Spleen (tissue), 11 donors: ENCODE measurements around the gene CNP. TPM values are rescaled to one million over a fixed set of nuclear protein-coding genes. Genes with fewer than 3 reads are reported as not detected.

ENCODE experiments used
- DNase-seq: peaks from one replicate; pipeline ENCODE4 v3.0.0-alpha.2; 2020
- H3K27ac ChIP-seq, 8 donors: fragments of 200-600 bp; sonication (generic) in 7 of 8; 1 replicate in 4 of 8; 2 replicates in 4 of 8; pipeline versions ENCODE4 v1.5.0 to v1.8.0; 2016 to 2021; ENCODE audit warnings: inconsistent platforms in 4 of 8, mild to moderate bottlenecking in 4 of 8, moderate library complexity in 1 of 8
- H3K27me3 ChIP-seq, 7 donors: fragments of 200-600 bp; sonication (generic) in 6 of 7; replicated peaks in 1 of 7; 1 replicate in 4 of 7; 2 replicates in 3 of 7; pipeline versions ENCODE4 v1.5.0 to v1.8.0; 2016 to 2021; ENCODE audit warnings: inconsistent platforms in 3 of 7, mild to moderate bottlenecking in 1 of 7
- H3K36me3 ChIP-seq, 6 donors: fragments of 200-600 bp; sonication (generic) in 5 of 6; 1 replicate in 4 of 6; 2 replicates in 2 of 6; pipeline versions ENCODE4 v1.5.0 to v1.8.0; 2016 to 2021; ENCODE audit warnings: inconsistent platforms in 2 of 6
- H3K4me1 ChIP-seq, 6 donors: fragments of 200-600 bp; sonication (generic) in 5 of 6; 1 replicate in 3 of 6; 2 replicates in 3 of 6; pipeline versions ENCODE4 v1.5.0 to v1.8.0; 2016 to 2021; ENCODE audit warnings: inconsistent platforms in 3 of 6
- H3K4me3 ChIP-seq, 8 donors: fragments of 200-600 bp; sonication (generic) in 7 of 8; 1 replicate in 4 of 8; 2 replicates in 4 of 8; pipeline versions ENCODE4 v1.5.0 to v1.8.0; 2016 to 2021; ENCODE audit warnings: inconsistent platforms in 4 of 8, mild to moderate bottlenecking in 4 of 8, moderate library complexity in 2 of 8
- H3K9me3 ChIP-seq, 8 donors: fragments of 200-600 bp; sonication (generic) in 7 of 8; 1 replicate in 4 of 8; 2 replicates in 4 of 8; pipeline versions ENCODE4 v1.5.0 to v1.8.0; 2016 to 2021; ENCODE audit warnings: inconsistent platforms in 4 of 8
- POLR2A ChIP-seq, 3 donors: fragments of 450-650 bp; IDR thresholded peaks; one replicate each; pipeline ENCODE4 v1.5.1; 2017; ENCODE audit warnings: antibody characterized with exemption in 3 of 3, mild to moderate bottlenecking in 1 of 3
- POLR2AphosphoS5 ChIP-seq, 3 donors: sonication (generic); formaldehyde crosslinking; IDR thresholded peaks; one replicate each; pipeline ENCODE4 v1.5.1; 2017; ENCODE audit warnings: antibody characterized with exemption in 3 of 3
- WGBS, 5 donors: extraction: QIAGEN DNeasy Blood & Tissue Kit in 3 of 5; methylation state at CpG; one replicate each; pipeline versions ENCODE4 v1.1.5 to v1.1.7; 2013 to 2018; 5-methylcytosine and 5-hydroxymethylcytosine counted together
- intact Hi-C: fragments of 100-400 bp; cut with DNase I; formaldehyde crosslinking; loops from one replicate; pipeline ENCODE4 v1.15.0; 2023; ENCODE audit warnings: low total_unique reads
- polyA plus RNA-seq, 3 donors: library from polyadenylated mRNA; stranded (reverse); fragments of 200-250 nt; gene quantifications; one replicate each; pipeline ENCODE4 v1.2.1, GENCODE V29; 2013
- total RNA-seq, 7 donors: library from RNA; depleted of rRNA in 3 of 7; stranded (reverse); fragments of >200 nt in 3 of 7; fragmentation: NEBNext Ultra II Directional in 4 of 7; extraction: Animal tissue kit (Norgen Biotek cat#: 25700) in 4 of 7; gene quantifications; one replicate each; pipeline versions ENCODE4 v1.1.0 to v1.2.1, GENCODE V29; 2016 to 2021
- TF ChIP-seq, protein P1 (sequence below), 11 experiments: fragments of 200-600 bp in 7 of 11; fragments of 450-650 bp in 4 of 11; sonication (generic) in 4 of 11; IDR thresholded peaks in 8 of 11; conservative IDR thresholded peaks in 3 of 11; 1 replicate in 7 of 11; 2 replicates in 4 of 11; pipeline versions ENCODE4 v1.4.0 to v1.8.0; 2016 to 2021; ENCODE audit warnings: antibody characterized with exemption in 11 of 11, inconsistent platforms in 4 of 11, mild to moderate bottlenecking in 1 of 11
- donor health status: healthy with polysubstance abuse.
- donor health status: DM: no; HTN: no; CAD: no; lungs with moderate emphysema.
- donor health status: DM: no; HTN: no; CAD: no.
- donor health status: Bipolar disorder and iron deficiency.
- donor health status: healthy.
- donor health status: DM: no; HTN: no; CAD: no.
- donor health status: DM: yes; HTN: yes; CAD: no.

CNP gene
- total and polyA plus RNA-seq, 10 donors: 22.3 to 49.8 (median 41.7) TPM

DNA sequence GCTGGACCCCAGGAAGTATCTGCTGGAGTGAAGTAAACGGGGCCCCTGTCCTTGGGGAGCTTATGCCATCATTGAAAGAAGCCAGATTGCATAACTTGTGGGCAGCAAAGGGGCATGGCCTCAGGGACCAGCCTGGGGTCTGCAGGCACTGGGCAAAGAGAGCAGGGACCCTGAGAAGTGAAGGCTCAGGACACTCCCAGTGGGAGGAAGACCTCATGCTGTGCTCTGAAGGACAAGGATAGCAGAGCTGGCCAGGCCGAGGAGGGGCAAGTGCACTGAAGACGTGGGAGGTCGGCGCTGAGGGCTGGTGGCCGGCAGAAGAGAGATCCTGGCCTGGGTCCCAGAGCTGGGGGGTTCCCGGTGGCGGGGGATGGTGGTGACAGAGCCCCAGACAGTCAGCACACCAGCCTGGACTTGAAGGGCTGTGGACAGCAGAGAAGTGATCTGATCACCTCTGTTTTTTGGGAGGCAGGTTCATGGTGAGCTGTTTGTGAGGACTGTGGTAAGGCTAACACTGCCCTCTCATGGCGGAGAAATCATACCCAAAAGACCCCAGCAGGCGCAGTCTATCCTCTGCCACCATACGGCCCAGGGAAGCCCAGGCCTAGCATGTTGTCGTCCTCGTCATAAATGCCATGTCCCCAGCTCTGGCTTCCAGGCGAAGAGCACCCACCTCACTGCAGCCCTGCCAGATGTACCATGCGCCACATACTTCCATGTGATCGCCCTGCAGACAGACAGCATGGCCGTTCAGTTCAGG lies 7.1 kb upstream of the CNP start:
- Histone ChIP-seq H3K4me1 (peaks cover 0 to 32% (median 16%) of the 10 kb centered on the region in 6 donors), H3K4me3 (no peak overlapping the region), H3K36me3 (no peaks in the 10 kb centered on the region), H3K27ac (no peak overlapping the region), H3K9me3 (no peaks in the 10 kb centered on the region), H3K27me3 (no peaks in the 10 kb centered on the region)
- intact Hi-C loops: loop anchor here (5.0 to 10.0 kb wide), 2 partner anchors 55 to 158 kb away; partner anchors contain the start of gene DNAJC7
- no peak for DNase-seq
- peak in 2 of 3 donors; percentile 13 to 18 for TF ChIP-seq POLR2AphosphoS5 (IDR thresholded peaks at IDR 0.05)
- no peak for TF ChIP-seq POLR2A (IDR thresholded peaks at IDR 0.05)
- TF ChIP-seq, protein P1, sequence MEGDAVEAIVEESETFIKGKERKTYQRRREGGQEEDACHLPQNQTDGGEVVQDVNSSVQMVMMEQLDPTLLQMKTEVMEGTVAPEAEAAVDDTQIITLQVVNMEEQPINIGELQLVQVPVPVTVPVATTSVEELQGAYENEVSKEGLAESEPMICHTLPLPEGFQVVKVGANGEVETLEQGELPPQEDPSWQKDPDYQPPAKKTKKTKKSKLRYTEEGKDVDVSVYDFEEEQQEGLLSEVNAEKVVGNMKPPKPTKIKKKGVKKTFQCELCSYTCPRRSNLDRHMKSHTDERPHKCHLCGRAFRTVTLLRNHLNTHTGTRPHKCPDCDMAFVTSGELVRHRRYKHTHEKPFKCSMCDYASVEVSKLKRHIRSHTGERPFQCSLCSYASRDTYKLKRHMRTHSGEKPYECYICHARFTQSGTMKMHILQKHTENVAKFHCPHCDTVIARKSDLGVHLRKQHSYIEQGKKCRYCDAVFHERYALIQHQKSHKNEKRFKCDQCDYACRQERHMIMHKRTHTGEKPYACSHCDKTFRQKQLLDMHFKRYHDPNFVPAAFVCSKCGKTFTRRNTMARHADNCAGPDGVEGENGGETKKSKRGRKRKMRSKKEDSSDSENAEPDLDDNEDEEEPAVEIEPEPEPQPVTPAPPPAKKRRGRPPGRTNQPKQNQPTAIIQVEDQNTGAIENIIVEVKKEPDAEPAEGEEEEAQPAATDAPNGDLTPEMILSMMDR (IDR thresholded peaks at IDR 0.05 in 8 of 11, conservative IDR thresholded peaks at IDR 0.05 in 3 of 11): peak in 7 of 11 experiments; percentile 20 to 53 (median 32)
- WGBS, 5 donors: 61 to 71% (median 65%) methylated on average over 15 to 17 of the region's 17 CpGs

DNA sequence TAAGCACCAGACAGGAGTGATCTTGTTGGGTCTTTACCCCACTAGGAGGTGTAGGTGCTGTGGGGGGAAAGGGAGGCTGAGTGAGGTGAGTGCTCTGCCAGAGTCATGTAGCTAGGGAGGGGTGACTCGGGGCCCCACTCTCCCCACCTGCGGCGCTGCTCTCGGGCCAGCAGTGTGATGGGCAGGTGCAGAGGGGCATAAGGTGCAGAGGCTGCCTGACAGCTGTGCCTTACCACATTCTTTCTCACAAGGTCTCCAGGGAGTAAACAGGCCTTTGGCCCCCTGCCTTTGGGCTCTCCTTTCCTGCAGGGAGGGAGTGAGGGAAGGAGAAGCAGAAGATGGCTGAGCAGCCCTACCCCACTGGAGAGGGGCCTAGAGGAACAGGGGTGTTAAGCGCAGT lies 4.5 kb upstream of the CNP start:
- DNase-seq: no peak
- H3K4me3 ChIP-seq: no peak overlapping the region
- peaks cover 8 to 43% (median 30%) of the 10 kb centered on the region in 6 donors for H3K4me1 ChIP-seq
- no peaks in the 10 kb centered on the region for H3K9me3 ChIP-seq
- intact Hi-C loops: loop anchor here (5.0 to 10.0 kb wide), 2 partner anchors 53 to 155 kb away; partner anchors contain the start of gene DNAJC7
- no peak overlapping the region for H3K27ac ChIP-seq
- H3K27me3 ChIP-seq: no peaks in the 10 kb centered on the region
- no peaks in the 10 kb centered on the region for H3K36me3 ChIP-seq
- TF ChIP-seq, protein P1 (IDR thresholded peaks at IDR 0.05 in 8 of 11, conservative IDR thresholded peaks at IDR 0.05 in 3 of 11): no peak
- TF ChIP-seq POLR2AphosphoS5 (IDR thresholded peaks at IDR 0.05) (no peak), POLR2A (IDR thresholded peaks at IDR 0.05) (no peak)
- WGBS, 5 donors: 65 to 84% (median 69%) methylated on average over 5 of the region's 5 CpGs

DNA sequence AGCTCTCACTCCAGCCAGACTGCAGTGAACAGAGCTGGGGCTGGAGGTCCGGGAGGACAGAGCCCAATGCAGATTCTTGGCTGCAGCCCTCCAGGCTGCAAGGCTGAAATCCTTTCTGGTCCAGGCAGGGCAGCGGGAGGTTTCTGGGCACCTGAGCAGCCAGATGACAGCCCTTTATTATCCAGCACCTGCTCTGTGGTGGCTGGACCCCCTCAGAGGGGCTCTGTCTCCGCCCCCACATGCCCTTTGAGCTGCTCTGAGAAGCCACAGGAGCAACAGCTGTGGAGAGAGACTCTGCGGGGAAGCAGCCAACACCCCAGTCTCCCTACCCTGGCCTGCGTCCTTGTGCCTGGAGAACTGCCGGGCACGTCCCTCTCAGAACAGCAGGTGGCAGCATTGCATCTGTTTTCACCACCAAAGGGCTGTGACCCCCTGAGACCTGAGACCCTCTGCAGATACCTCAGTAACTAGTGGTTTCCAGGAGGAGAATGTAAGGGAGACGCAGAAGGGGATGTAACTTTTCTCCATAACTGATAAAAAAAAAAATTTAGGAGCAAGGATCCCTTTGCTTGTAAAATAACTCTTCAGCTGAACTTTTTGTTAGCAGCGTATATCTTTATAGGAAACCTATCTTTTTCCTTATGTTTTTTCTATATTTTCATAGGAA lies 3.7 kb upstream of the CNP start:
- H3K27me3 ChIP-seq: no peaks in the 10 kb centered on the region

More for the DNA sequence above, 3.7 kb upstream of the CNP start:
- peak in 2 of 3 donors; percentile 6 to 37 for TF ChIP-seq POLR2AphosphoS5 (IDR thresholded peaks at IDR 0.05)
- no peak for TF ChIP-seq POLR2A (IDR thresholded peaks at IDR 0.05)
- TF ChIP-seq, protein P1 (IDR thresholded peaks at IDR 0.05 in 8 of 11, conservative IDR thresholded peaks at IDR 0.05 in 3 of 11): peak; percentile 68 to 95 (median 86)
- Histone ChIP-seq H3K4me3 (no peak overlapping the region), H3K36me3 (peaks cover 0 to under 1% (median 0%) of the 10 kb centered on the region in 6 donors), H3K27ac (no peak overlapping the region), H3K9me3 (no peaks in the 10 kb centered on the region), H3K4me1 (peaks cover 8 to 44% (median 34%) of the 10 kb centered on the region in 6 donors)
- peak; percentile 89 for DNase-seq
- intact Hi-C loops: loop anchor here (5.0 to 10.0 kb wide), 2 partner anchors 52 to 154 kb away; partner anchors contain the start of gene DNAJC7
- WGBS, 5 donors: 21 to 29% (median 22%) methylated on average over 8 to 9 of the region's 9 CpGs
